ENCODE measurements around the gene TENM4. TPM values are rescaled to one million over a fixed set of nuclear protein-coding genes. Genes with fewer than 3 reads are reported as not detected.

The TENM4 gene
- total RNA-seq, 1 donor from 2014 or later, result 0.63 TPM

DNA sequence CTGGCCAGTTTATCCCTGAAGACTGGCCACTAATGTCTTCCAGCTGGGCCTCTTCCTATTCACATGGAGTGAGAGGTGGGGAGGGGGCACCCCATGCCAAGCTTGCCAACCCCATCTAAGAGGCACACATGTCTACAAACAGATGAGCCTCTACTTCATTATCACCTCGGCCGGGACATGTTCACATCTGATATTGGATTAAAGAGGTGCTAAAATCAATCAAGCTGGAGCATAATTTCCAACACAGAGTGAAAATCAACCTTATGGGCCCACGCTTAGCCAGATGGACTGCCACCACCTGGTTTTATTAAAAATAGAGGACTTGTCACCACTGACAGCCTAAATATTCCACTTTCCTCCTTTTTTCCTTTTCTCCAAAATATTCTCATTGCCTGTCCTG is 703.5 kb downstream of the TENM4 start:
- no peak for DNase-seq
- TF ChIP-seq, protein P1, sequence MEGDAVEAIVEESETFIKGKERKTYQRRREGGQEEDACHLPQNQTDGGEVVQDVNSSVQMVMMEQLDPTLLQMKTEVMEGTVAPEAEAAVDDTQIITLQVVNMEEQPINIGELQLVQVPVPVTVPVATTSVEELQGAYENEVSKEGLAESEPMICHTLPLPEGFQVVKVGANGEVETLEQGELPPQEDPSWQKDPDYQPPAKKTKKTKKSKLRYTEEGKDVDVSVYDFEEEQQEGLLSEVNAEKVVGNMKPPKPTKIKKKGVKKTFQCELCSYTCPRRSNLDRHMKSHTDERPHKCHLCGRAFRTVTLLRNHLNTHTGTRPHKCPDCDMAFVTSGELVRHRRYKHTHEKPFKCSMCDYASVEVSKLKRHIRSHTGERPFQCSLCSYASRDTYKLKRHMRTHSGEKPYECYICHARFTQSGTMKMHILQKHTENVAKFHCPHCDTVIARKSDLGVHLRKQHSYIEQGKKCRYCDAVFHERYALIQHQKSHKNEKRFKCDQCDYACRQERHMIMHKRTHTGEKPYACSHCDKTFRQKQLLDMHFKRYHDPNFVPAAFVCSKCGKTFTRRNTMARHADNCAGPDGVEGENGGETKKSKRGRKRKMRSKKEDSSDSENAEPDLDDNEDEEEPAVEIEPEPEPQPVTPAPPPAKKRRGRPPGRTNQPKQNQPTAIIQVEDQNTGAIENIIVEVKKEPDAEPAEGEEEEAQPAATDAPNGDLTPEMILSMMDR (IDR thresholded peaks at IDR 0.05; ENCODE audit: borderline replicate concordance), result no peak
- peaks cover 5% of the 10 kb centered on the region for H3K27me3 ChIP-seq (ENCODE audit: low read depth)
- H3K9me3 ChIP-seq (replicated peaks), result no peaks in the 10 kb centered on the region
- H3K27ac ChIP-seq (replicated peaks), result no peak overlapping the region
- intact Hi-C loops (cut with micrococcal nuclease), result no loop called here
- H3K4me1 ChIP-seq, result peaks cover 14% of the 10 kb centered on the region
- no peaks in the 10 kb centered on the region for H3K36me3 ChIP-seq
- no peak overlapping the region for H3K4me3 ChIP-seq

DNA sequence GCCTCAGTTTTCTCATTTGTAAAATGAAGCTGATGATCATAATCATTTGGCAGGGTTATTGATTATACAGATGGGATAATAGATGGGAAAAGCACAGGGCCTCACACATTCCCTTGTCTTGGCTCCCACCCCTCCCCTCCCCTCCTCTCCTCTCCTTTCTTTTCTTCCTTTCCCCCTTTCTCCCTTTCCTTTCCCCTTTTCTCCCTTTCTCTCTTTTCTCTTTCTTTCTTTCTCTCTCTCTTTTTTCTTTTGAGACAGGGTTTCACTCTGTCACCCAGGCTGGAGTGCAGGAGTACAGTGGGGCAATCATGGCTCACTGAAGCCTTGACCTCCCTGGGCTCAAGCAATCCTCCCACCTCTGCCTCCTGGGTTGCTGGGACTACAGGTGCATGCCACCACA is 705.1 kb downstream of the TENM4 start:
- DNase-seq, result no peak
- H3K4me1 ChIP-seq, result peaks cover 8% of the 10 kb centered on the region
- no peaks in the 10 kb centered on the region for H3K36me3 ChIP-seq
- H3K27ac ChIP-seq (replicated peaks), result no peak overlapping the region
- TF ChIP-seq, protein P1 (IDR thresholded peaks at IDR 0.05; ENCODE audit: borderline replicate concordance), result no peak
- H3K9me3 ChIP-seq (replicated peaks), result no peaks in the 10 kb centered on the region
- H3K27me3 ChIP-seq (ENCODE audit: low read depth), result peaks cover 5% of the 10 kb centered on the region
- no peak overlapping the region for H3K4me3 ChIP-seq
- intact Hi-C loops (cut with micrococcal nuclease), result no loop called here

DNA sequence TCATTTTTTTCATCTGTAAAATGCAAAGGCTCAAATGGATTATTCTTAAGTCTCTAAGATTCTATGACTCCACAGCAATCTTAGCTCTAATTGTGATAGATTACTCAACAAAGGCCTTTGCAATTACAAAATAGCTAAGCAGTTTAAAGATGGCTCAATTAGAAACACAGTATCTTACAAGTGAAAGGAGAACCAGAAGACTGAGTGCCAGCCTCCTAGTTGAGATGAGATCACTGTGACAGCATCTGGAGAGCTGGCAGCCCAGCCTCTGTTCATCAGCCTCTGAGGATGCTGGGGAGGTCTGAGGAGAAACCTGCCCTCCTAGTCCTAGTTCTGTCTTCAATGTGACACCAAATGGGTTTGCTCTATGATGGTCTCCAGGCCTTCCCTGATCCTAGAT is 707.8 kb downstream of the TENM4 start:
- H3K4me3 ChIP-seq, result no peak overlapping the region
- H3K36me3 ChIP-seq, result no peaks in the 10 kb centered on the region
- no peak for DNase-seq
- no peaks in the 10 kb centered on the region for H3K9me3 ChIP-seq (replicated peaks)
- H3K4me1 ChIP-seq, result no peaks in the 10 kb centered on the region
- TF ChIP-seq, protein P1 (IDR thresholded peaks at IDR 0.05; ENCODE audit: borderline replicate concordance), result no peak
- peaks cover 5% of the 10 kb centered on the region for H3K27me3 ChIP-seq (ENCODE audit: low read depth)
- H3K27ac ChIP-seq (replicated peaks), result no peak overlapping the region
- intact Hi-C loops (cut with micrococcal nuclease), result no loop called here

DNA sequence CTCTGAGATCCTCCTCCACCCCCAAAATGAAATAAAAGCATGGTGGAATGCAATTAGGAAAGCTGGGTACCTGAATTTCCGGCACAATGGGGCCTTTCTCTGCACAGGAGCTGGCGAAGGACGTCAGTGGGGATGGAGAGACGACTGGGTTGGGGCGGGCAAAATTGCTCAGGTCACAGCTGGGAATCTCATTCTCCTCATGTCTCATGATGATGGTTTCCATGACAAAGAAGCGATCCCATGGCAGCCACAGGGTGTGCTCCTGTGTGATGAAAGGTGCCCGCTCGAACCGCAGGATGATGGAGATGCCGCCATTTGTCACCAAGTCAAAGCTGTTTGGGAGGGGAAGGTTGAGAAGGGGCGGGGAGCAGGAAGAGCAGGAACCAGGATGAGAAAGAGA is 708.6 kb downstream of the TENM4 start:
- Histone ChIP-seq H3K4me3 (no peak overlapping the region), H3K9me3 (replicated peaks) (no peaks in the 10 kb centered on the region), H3K36me3 (no peaks in the 10 kb centered on the region), H3K4me1 (no peaks in the 10 kb centered on the region), H3K27ac (replicated peaks) (no peak overlapping the region), H3K27me3 (ENCODE audit: low read depth) (peaks cover 5% of the 10 kb centered on the region)
- TF ChIP-seq, protein P1 (IDR thresholded peaks at IDR 0.05; ENCODE audit: borderline replicate concordance), result no peak
- DNase-seq, result no peak
- intact Hi-C loops (cut with micrococcal nuclease), result no loop called here

DNA sequence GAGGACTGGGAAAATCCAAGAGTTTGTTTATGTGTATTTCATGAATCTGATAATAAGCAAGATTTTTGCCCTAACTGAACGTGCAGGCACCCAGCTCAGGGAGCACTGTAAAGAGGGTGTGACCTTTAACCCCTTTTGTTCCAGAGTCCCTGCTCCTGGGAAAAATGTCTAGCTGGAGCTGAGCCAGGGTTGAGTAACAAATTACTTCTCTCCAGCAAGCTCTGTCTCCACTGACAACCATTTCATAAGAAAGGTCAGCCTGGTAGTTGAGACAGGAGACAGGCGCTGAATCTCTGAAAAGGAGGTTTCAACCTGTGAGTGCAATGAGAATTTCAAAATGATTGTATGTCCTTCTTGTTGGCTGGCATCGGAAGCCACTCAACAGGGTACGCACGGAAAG is 709.8 kb downstream of the TENM4 start:
- Histone ChIP-seq H3K27ac (replicated peaks) (no peak overlapping the region), H3K27me3 (ENCODE audit: low read depth) (peaks cover 5% of the 10 kb centered on the region), H3K36me3 (no peaks in the 10 kb centered on the region), H3K9me3 (replicated peaks) (no peaks in the 10 kb centered on the region), H3K4me1 (no peaks in the 10 kb centered on the region), H3K4me3 (no peak overlapping the region)
- intact Hi-C loops (cut with micrococcal nuclease), result no loop called here
- TF ChIP-seq, protein P1 (IDR thresholded peaks at IDR 0.05; ENCODE audit: borderline replicate concordance), result no peak
- no peak for DNase-seq
